Sigmoid colon (tissue), 7 donors: ENCODE measurements around the gene CABYR. TPM values are rescaled to one million over a fixed set of nuclear protein-coding genes. Genes with fewer than 3 reads are reported as not detected.

Experiments
- DNase-seq: peaks from one replicate; pipeline ENCODE4 v3.0.0-alpha.2; 2019
- H3K27ac ChIP-seq, 4 donors: fragments of 200-600 bp; sonication (generic); one replicate each; pipeline ENCODE4 v1.5.1; 2016 to 2019; ENCODE audit warnings: mild to moderate bottlenecking in 1 of 4
- H3K27me3 ChIP-seq, 3 donors: fragments of 200-600 bp; sonication (generic); one replicate each; pipeline ENCODE4 v1.5.1; 2019; ENCODE audit warnings: mild to moderate bottlenecking in 1 of 3
- H3K36me3 ChIP-seq, 4 donors: fragments of 200-600 bp; sonication (generic); one replicate each; pipeline ENCODE4 v1.5.1; 2016 to 2019
- H3K4me1 ChIP-seq, 4 donors: fragments of 200-600 bp; sonication (generic); one replicate each; pipeline ENCODE4 v1.5.1; 2017 to 2019
- H3K4me3 ChIP-seq, 4 donors: fragments of 200-600 bp; sonication (generic); one replicate each; pipeline ENCODE4 v1.5.1; 2017 to 2019; ENCODE audit warnings: mild to moderate bottlenecking in 2 of 4, moderate library complexity in 1 of 4
- H3K9me3 ChIP-seq, 4 donors: fragments of 200-600 bp in 3 of 4; sonication (generic) in 3 of 4; one replicate each; pipeline versions ENCODE4 v1.5.1 to v1.6.1; 2013 to 2019
- CTCF ChIP-seq, 4 experiments: fragments of 450-650 bp in 3 of 4; fragments of 200-600 bp in 1 of 4; IDR thresholded peaks; one replicate each; pipeline ENCODE4 v1.5.1; 2016 to 2019; ENCODE audit warnings: antibody characterized with exemption in 4 of 4, mild to moderate bottlenecking in 3 of 4, moderate library complexity in 2 of 4
- EP300 ChIP-seq, 4 donors: sonication (generic); formaldehyde crosslinking; IDR thresholded peaks; one replicate each; pipeline ENCODE4 v1.6.1; 2017; ENCODE audit warnings: antibody characterized with exemption in 4 of 4
- POLR2A ChIP-seq, 2 donors: fragments of 450-650 bp; IDR thresholded peaks; one replicate each; pipeline ENCODE4 v1.6.1; 2016; ENCODE audit warnings: antibody characterized with exemption in 2 of 2, mild to moderate bottlenecking in 2 of 2, moderate library complexity in 2 of 2
- POLR2AphosphoS5 ChIP-seq, 4 donors: sonication (generic); formaldehyde crosslinking; IDR thresholded peaks; one replicate each; pipeline ENCODE4 v1.6.1; 2017; ENCODE audit warnings: antibody characterized with exemption in 4 of 4
- WGBS, 2 donors: extraction: QIAGEN DNeasy Blood & Tissue Kit; methylation state at CpG; one replicate each; pipeline ENCODE4 v1.1.7; 2013; 5-methylcytosine and 5-hydroxymethylcytosine counted together
- intact Hi-C: fragments of 100-400 bp; cut with DNase I; formaldehyde crosslinking; loops from one replicate; pipeline ENCODE4 v1.15.1; 2023
- polyA plus RNA-seq, 3 donors: library from polyadenylated mRNA; stranded (reverse); fragments of 200-250 nt; gene quantifications; one replicate each; pipeline ENCODE4 v1.2.3, GENCODE V29; 2013
- small RNA-seq, 3 donors: library from RNA; depleted of rRNA; stranded (forward); fragments of <200 nt; gene quantifications; one replicate each; pipeline ENCODE3, GENCODE V24; 2016
- total RNA-seq, 4 donors: library from RNA; depleted of rRNA; stranded (reverse); fragments of >200 nt; gene quantifications; one replicate each; pipeline ENCODE4 v1.1.0, GENCODE V29; 2016
- donor health status: healthy with polysubstance abuse.
- donor health status: Bipolar disorder and iron deficiency.
- donor health status: healthy.

The CABYR gene
- total and polyA plus RNA-seq, 7 donors: 0.83 to 1.3 (median 1.1) TPM; not detected in 2

GRCh38 chr18:24208270-24209035 lies 69.6 kb downstream of the CABYR start:
- intact Hi-C loops: no loop called here
- Histone ChIP-seq H3K27me3 (no peaks in the 10 kb centered on the region), H3K4me3 (no peak overlapping the region), H3K27ac (no peak overlapping the region), H3K9me3 (no peaks in the 10 kb centered on the region), H3K4me1 (peaks cover 0 to 34% (median 14%) of the 10 kb centered on the region in 4 donors), H3K36me3 (no peaks in the 10 kb centered on the region)
- no peak for DNase-seq
- WGBS, 2 donors: 39 to 71% methylated on average over 2 of the region's 2 CpGs
- no peak for TF ChIP-seq POLR2AphosphoS5 (IDR thresholded peaks at IDR 0.05)
- TF ChIP-seq CTCF (IDR thresholded peaks at IDR 0.05): no peak
- TF ChIP-seq POLR2A (IDR thresholded peaks at IDR 0.05): no peak
- no peak for TF ChIP-seq EP300 (IDR thresholded peaks at IDR 0.05)

- no peaks in the 10 kb centered on the region for H3K27me3 ChIP-seq
- no peak for DNase-seq
- TF ChIP-seq POLR2AphosphoS5 (IDR thresholded peaks at IDR 0.05): no peak
- no peak for TF ChIP-seq POLR2A (IDR thresholded peaks at IDR 0.05)
- TF ChIP-seq EP300 (IDR thresholded peaks at IDR 0.05): no peak
- no peak for TF ChIP-seq CTCF (IDR thresholded peaks at IDR 0.05)
- H3K9me3 ChIP-seq: no peaks in the 10 kb centered on the region
- 79 to 95% methylated on average over 6 of the region's 6 CpGs for WGBS, 2 donors
- H3K4me1 ChIP-seq: peaks cover 0 to 45% (median 24%) of the 10 kb centered on the region in 4 donors
- H3K36me3 ChIP-seq: no peaks in the 10 kb centered on the region
- no peak overlapping the region for H3K4me3 ChIP-seq
- H3K27ac ChIP-seq: no peak overlapping the region
- intact Hi-C loops: no loop called here
Observed at GRCh38 chr18:24209558-24209957, 70.7 kb downstream of the CABYR start.

Small RNA genes within 50 kb of the gene (small RNA-seq; reads per million reads assigned to genes)
- gene RF00017 (0 reads per million in 3 donors), gene RNA5SP452 (0.54 to 1.2 (median 0.60) reads per million in 3 donors), gene RNU5A-6P (0 reads per million in 3 donors)

Other genes starting within 250 kb of the CABYR start
- gene TTC39C, start 124.3 kb upstream of the CABYR start, total RNA-seq: 10 to 100 TPM; 27.0 to 36.9 (median 30.0) TPM
- 10 to 100 TPM in 1 of 3 donors, 1 to 10 TPM in 2; 2.3 to 10.3 (median 6.6) TPM for gene TTC39C, start 124.3 kb upstream of the CABYR start, polyA plus RNA-seq